Activated T-helper 9 cell treated with anti-CD3 and anti-CD28 coated beads, Interleukin-2, amount 50 U/mL, for 16 hours (primary cell): ENCODE data around the gene ZNF628.
"Not testable (repeated sequence)": the region's sequence is repeated elsewhere in the genome, so short reads cannot be mapped to it uniquely, and the experiment has no call there.

ENCODE experiments used
- DNase-seq: peaks from one replicate; pipeline ENCODE4 v3.0.0-alpha.2; 2020; ENCODE audit warnings: low read depth

Gene ZNF628

DNA sequence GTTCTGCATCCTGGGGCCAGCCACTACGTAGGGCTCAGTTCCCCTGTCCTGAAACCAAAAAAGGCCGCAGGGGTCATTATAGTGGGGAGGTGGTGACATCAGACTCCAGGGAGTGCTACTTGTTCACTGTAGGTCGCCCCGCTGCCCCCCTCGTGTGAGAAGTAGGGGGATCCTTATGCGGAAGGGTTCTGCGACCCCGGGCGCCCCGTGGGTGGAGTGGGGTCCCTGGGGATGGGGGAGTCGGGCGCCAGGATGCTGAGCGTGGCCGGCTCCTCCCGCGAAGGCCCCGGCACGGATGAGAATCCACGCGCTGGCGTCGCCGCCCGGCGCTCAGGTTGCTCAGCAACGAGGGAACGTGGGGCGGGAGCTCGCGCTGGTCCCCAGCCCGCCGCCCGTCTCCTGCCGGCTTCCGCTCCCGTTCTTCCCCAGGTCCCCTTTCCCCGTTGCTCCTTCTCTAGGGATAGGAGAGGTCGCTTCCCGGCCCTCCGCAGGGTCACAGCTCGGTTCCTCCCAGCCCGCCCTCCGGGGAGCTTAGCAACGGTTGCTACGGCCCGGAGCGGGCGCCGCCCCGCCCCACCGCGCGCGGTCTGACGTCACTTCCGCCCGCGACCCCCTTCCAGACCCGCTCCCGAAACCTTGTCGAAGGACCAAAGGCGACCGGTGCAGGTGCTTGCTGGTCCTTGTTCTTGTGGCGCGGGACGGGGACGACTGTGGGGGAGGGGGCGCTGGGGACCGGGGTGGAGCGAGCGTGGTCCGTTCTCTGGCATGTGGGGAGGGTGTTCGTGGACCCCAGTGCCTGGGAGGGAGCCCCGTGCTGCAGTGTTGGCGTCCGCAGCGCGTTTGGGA is 8.4 kb downstream of the ZNF628 start, which contains the start of gene NAT14:
Gene NAT14, plus strand, starts transcription at position 596 of the 846 bp plus-strand sequence. CDS start 521 bp downstream, outside the sequence.
- peak; percentile 49 for DNase-seq

GRCh38 chr19:55485439-55486011 is 9.1 kb downstream of the ZNF628 start:
- no peak for DNase-seq

DNA sequence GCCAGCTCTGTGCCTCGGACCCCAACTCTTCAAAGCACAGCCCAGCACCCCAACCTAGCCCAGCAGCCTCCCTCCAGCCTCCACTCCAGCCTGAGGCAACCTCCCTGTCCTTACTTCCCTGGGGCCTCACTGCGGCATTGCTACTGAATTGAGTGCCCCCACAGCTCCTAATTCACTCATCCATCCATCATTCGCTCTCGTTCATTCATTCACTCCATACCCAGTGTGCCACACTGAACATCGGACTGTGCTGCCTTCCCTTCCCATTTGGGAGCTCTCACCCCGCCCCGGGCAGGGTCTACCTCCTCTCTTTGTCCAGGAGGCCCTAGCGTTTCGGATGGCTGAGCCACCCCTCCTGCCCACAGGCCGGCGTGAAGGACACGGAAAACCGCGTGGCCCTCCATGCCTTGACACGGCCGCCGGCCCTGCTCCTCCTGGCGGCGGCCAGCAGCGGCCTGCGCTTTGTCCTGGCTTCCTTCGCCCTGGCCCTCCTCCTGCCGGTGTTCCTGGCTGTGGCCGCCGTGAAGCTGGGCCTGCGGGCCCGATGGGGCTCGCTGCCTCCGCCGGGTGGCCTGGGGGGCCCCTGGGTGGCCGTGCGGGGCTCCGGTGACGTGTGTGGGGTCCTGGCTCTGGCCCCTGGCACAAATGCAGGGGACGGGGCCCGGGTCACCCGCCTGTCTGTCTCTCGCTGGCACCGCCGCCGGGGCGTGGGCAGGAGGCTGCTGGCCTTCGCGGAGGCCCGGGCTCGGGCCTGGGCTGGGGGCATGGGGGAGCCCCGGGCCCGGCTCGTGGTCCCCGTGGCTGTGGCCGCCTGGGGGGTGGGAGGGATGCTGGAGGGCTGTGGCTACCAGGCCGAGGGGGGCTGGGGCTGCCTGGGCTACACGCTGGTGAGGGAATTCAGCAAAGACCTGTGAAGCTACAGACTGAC is 9.9 kb downstream of the ZNF628 start:
- no peak for DNase-seq

DNA sequence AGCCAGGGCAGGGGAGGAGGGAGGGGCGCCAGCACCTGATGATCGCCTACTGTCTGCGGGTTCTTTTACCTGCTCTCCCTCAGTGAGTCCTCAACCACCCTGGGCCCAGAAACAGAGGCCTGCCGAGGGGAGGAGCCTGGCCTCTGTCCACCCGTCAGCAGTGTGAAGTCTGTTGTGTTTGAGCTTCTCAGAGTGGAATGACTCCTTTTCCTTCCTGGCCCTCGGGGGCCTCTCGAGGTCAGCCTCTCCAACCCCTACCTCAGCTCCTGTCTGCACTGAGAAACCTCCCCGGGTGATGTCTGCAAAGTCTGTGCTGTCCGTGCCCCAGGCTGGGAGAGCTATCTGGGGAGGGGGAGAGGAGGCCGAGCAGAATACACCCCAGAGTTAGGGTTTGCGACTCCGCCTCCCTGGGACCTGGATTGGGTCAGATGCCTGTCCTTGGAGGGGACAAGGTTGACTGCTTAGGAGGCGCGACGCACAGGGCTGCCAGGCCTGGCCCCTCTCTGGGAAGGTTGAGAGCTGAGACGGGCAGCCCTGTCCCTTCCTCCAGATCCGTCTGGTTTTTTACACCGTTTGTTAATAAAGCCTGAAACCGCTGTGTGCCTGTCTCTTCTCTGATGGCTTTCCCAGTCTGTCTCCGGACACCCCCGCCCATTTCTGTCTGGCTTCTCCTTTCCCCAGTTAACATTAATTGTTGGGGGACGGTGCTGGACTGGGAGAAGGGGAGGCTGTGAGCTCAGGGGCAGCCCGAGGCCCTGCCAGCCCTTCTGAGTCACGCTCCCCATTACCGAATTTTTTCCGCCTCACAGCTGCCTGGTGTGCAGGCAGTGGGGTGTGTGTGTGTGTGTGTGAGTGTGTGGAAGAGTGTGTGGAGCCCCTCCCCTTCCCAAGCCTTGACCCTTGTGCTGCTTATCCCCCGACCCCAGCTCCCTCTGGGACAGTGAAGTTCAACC is 10.8 kb downstream of the ZNF628 start:
- peak; percentile 27 for DNase-seq

DNA sequence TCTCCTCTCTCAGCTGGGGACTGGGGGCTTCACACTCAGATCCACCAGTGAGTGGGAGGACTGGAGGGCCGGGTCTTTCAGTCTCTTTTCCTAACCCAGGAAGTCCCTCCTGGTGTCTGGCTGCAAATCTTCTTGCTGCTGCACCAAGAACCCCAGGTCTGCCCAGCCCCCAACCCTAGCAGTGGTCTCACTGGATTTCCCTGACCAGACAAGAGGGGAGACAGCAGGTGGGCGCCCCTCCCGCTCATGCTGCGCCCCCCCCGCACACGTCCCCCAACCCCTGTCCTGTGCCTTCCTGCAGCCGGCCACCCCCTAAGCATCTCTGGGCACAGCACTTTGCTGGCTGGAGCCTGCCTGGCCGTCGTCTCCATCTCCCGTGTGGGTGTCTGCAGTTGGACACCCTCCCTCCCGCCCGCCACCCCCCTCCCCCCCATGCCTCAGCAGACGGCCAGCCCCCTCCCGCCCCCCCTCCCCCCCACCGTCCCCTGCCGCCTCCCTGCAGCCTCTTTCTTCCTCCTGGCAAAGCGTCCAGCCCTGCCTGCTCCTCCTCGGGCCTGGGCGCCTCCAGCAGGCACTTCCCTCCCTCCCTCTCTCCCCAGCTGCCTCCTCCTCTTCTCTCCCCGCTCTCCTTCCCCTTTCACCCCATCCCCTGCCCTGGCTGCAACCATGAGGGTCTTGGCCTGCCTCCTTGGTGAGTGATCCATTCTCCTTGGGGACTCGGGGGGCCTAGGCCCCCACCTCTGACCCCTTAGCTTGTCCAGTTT is 11.7 kb downstream of the ZNF628 start, which contains the start of gene SSC5D:
Gene SSC5D, plus strand, starts transcription at position 513 of the 764 bp plus-strand sequence. Its CDS starts 154 bp downstream, at position 667.
- no peak for DNase-seq

DNA sequence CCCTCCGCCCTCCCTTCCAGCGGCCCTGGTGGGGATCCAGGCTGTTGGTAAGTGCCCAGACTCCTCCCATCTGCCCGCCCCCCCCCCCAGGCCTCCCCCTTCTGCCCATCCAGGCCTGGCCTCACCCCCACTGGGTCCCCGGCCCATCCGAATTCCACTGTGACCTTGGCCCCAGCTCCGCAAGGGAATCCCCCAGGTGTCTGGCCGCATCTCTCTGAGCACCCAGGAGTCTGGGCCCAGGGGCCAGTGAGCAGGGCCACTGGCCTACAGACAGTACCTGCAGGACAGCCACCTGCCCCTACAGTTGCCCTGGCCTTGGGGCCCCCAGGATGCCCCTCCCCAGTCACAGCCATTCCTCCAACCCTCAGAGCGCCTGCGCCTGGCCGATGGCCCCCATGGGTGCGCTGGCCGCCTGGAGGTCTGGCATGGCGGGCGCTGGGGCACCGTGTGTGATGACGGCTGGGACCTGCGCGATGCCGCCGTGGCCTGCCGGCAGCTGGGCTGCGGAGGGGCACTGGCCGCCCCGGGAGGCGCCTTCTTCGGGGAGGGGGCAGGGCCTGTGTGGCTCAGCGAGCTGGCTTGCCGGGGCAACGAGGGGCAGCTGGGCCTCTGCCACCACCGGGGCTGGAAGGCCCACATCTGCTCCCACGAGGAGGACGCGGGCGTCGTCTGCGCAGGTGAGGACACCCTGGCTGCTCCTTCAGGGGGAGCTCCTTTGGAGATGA is 12.7 kb downstream of the ZNF628 start:
- no peak for DNase-seq

DNA sequence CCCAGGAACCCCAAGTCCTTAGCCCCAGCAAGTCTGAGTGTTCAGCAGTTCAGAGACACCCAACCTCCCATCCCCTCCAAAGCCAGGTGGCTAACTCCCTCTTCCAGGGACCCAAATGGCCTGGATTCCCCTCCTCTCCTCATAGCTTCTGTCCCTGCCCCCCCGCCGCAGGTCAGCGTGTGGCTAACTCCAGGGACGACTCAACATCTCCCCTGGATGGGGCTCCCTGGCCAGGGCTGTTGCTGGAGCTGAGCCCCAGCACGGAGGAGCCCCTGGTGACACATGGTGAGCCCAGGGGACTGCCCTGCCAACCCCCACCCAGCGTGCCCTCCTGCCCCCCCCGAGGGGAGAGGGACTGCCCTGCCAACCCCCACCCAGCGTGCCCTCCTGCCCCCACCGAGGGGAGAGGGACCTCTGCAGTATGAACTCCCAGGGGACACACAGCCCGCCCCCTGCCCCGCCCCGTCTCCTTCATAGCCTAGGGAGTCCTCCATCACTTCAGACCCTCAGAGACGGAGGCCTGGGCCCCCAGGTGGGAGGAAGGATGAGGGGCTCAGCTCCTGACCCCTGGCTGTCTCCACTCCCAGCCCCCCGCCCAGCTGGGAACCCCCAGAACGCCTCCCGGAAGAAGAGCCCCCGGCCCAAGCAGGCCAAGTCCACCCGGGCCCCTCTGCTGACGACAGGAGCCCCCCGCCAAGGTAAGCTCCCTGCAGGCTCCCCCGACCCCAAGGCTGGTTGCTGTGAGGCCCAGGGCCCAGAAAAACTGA is 13.5 kb downstream of the ZNF628 start:
- DNase-seq: no peak

DNA sequence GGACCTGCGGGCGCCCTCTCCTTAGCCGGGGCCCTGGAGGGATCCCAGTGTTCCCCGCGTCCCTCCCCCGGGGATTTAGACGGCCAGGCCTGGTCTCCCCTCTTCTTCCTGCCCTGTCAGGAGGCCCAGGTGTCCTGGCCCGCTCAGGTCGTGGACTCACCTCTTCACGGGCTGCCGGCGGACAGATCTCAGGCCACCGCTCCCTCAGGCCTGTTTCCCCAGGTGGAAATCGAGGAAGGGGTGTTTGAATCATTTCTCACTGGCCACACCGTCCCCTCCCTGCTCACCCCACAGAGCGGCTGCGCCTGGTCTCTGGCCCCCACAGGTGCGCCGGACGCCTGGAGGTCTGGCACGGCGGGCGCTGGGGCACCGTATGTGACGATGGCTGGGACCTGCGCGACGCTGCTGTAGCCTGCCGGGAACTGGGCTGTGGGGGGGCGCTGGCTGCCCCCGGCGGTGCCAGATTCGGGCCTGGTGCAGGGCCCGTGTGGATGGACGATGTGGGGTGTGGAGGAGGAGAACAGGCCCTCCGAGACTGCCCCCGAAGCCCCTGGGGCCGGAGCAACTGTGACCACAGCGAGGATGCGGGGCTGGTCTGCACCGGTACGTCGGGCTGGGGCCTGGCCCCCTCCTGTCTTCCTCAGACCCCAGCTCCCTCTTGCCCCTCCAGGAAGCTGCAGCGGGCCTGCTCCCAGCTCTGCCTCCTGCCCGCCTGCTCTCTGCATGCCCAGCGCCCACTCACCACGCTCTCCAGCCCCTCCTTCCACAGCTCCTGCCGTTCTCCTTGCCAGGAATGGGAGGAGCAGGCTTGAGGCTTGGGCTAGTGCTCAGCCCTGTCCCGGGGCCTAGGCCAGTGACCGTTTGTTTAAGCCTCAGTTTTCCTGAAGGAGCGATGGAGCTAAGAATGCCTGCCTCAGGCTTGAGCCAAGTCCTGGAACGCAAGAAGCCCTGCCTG is 14.3 kb downstream of the ZNF628 start:
- no peak for DNase-seq

- no peak for DNase-seq
These were observed 15.3 kb downstream of the ZNF628 start for GRCh38 chr19:55491546-55492360.

GRCh38 chr19:55492362-55492944 is 16.0 kb downstream of the ZNF628 start:
- no peak for DNase-seq

GRCh38 chr19:55493052-55493644 is 16.7 kb downstream of the ZNF628 start:
- no peak for DNase-seq

GRCh38 chr19:55493645-55494171 is 17.3 kb downstream of the ZNF628 start:
- no peak for DNase-seq

- DNase-seq: no peak
These were observed 17.9 kb downstream of the ZNF628 start for GRCh38 chr19:55494172-55494761.

- DNase-seq: no peak
These were observed 19.4 kb downstream of the ZNF628 start for GRCh38 chr19:55495646-55496349.

- not testable (repeated sequence) for DNase-seq
These were observed 20.4 kb downstream of the ZNF628 start for GRCh38 chr19:55496820-55497219.
